ENCODE data around the gene COL25A1. TPM values are rescaled to one million over a fixed set of nuclear protein-coding genes. Genes with fewer than 3 reads are reported as not detected.

Gene COL25A1
- total RNA-seq, 1 experiment from 2014 or later: 4.2 TPM

- no peak overlapping the region for H2BK12ac ChIP-seq (ENCODE audit: insufficient read length, low read depth, low read length)
- no peaks in the 10 kb centered on the region for H4K20me1 ChIP-seq (ENCODE audit: control insufficient read depth, insufficient read depth, insufficient read length)
- H3K4me1 ChIP-seq (ENCODE audit: insufficient read depth, low read length): no peaks in the 10 kb centered on the region
- no peaks in the 10 kb centered on the region for H3K27me3 Mint-ChIP-seq (ENCODE audit: low read depth)
- no peaks in the 10 kb centered on the region for H3K79me1 ChIP-seq (ENCODE audit: insufficient read depth, low read depth, low read length, poor library complexity, severe bottlenecking)
- H3K4ac ChIP-seq (ENCODE audit: low read depth, low read length): no peak overlapping the region
- H3K9me3 ChIP-seq (ENCODE audit: control insufficient read depth, low read depth, low read length): no peaks in the 10 kb centered on the region
- no peak overlapping the region for H3K56ac ChIP-seq (ENCODE audit: insufficient read length, low read depth, low read length)
- H2AK5ac ChIP-seq (ENCODE audit: insufficient read length, low read length): no peak overlapping the region
- H3K27ac Mint-ChIP-seq: no peak overlapping the region
- no peak overlapping the region for H3K27ac ChIP-seq (ENCODE audit: insufficient read length, low read depth, low read length)
- H2AFZ ChIP-seq (ENCODE audit: low read length): no peak overlapping the region
- H3K4me1 Mint-ChIP-seq: no peaks in the 10 kb centered on the region
- H2BK15ac ChIP-seq (ENCODE audit: low read depth, low read length): no peak overlapping the region
- H3K79me2 ChIP-seq (ENCODE audit: insufficient read depth, low read length): no peaks in the 10 kb centered on the region
- no peak for DNase-seq
- H3K14ac ChIP-seq (ENCODE audit: insufficient read depth, low read length): no peak overlapping the region
- H3K27me3 ChIP-seq (ENCODE audit: insufficient read depth, low read length): no peaks in the 10 kb centered on the region
- no peak overlapping the region for H3K4me3 Mint-ChIP-seq
- TF ChIP-seq CTCF (conservative IDR thresholded peaks at IDR 0.05): no peak
- H3T11ph ChIP-seq (ENCODE audit: low read length): no peak overlapping the region
- no peak overlapping the region for H3K18ac ChIP-seq (ENCODE audit: insufficient read length, low read depth, low read length)
- no CpG with 5 or more reads among the region's 1 CpG for WGBS (ENCODE audit: extremely low coverage, insufficient read length, low lambda C conversion rate)
- H4K8ac ChIP-seq (replicated peaks; ENCODE audit: insufficient read length, low read depth, low read length): no peak overlapping the region
- no peak overlapping the region for H3K9ac ChIP-seq (ENCODE audit: extremely low read depth, insufficient read length, low read length)
- H3K23ac ChIP-seq (ENCODE audit: insufficient read length, low read depth, low read length): no peak overlapping the region
- H3K23me2 ChIP-seq (ENCODE audit: insufficient read length, low read depth, low read length, poor library complexity, severe bottlenecking): no peaks in the 10 kb centered on the region
- H3K36me3 Mint-ChIP-seq (ENCODE audit: insufficient read depth in 1 of 3, low read depth in 3 of 3): no peaks in the 10 kb centered on the region
- no peak overlapping the region for H4K5ac ChIP-seq (ENCODE audit: insufficient read length, low read depth, low read length)
- H2BK20ac ChIP-seq (ENCODE audit: low read depth, low read length, poor library complexity, severe bottlenecking): no peak overlapping the region
- no peak overlapping the region for H4K91ac ChIP-seq (ENCODE audit: insufficient read length, low read depth, low read length)
- no peak overlapping the region for H3K4me2 ChIP-seq (ENCODE audit: insufficient read depth, insufficient read length, low read length)
- H2BK5ac ChIP-seq (ENCODE audit: insufficient read length, low read length): no peak overlapping the region
- no peaks in the 10 kb centered on the region for H3K9me3 Mint-ChIP-seq
- H2BK120ac ChIP-seq (ENCODE audit: low read depth, low read length, poor library complexity, severe bottlenecking): no peak overlapping the region
Observed at GRCh38 chr4:109195646-109196045, 106.8 kb downstream of the COL25A1 start.
